ENCODE data around the gene TTF2. TPM values are rescaled to one million over a fixed set of nuclear protein-coding genes. Genes with fewer than 3 reads are reported as not detected.

Gene TTF2
- total RNA-seq, 1 donor from 2014 or later: 16.1 TPM

GRCh38 chr1:117045644-117046043 is 14.5 kb upstream of the TTF2 start:
- DNase-seq (ENCODE audit: low spot score): no peak

GRCh38 chr1:117046781-117047180 is 13.3 kb upstream of the TTF2 start:
- DNase-seq (ENCODE audit: low spot score): no peak

DNA sequence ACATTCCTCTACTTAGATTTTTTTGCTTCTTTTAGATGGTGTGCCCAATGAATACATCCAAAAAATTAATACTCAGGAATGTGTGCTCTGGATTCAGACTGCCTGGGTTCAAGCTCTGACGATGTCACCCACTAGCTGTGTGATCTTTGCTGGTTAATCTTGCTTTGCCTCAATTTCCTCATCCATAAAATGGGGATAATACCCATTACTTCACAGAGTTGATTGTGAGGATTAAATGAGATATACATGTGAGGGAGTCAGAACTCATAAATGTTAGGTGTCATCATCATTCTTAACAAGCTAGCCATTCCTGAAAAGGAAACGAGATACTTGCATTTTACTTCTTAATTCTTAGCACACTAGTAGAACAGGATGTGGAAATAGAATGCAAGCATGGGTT is 12.9 kb upstream of the TTF2 start:
- no peak for DNase-seq (ENCODE audit: low spot score)

- DNase-seq (ENCODE audit: low spot score): no peak
These were observed 10.3 kb upstream of the TTF2 start for GRCh38 chr1:117049857-117050256.

DNA sequence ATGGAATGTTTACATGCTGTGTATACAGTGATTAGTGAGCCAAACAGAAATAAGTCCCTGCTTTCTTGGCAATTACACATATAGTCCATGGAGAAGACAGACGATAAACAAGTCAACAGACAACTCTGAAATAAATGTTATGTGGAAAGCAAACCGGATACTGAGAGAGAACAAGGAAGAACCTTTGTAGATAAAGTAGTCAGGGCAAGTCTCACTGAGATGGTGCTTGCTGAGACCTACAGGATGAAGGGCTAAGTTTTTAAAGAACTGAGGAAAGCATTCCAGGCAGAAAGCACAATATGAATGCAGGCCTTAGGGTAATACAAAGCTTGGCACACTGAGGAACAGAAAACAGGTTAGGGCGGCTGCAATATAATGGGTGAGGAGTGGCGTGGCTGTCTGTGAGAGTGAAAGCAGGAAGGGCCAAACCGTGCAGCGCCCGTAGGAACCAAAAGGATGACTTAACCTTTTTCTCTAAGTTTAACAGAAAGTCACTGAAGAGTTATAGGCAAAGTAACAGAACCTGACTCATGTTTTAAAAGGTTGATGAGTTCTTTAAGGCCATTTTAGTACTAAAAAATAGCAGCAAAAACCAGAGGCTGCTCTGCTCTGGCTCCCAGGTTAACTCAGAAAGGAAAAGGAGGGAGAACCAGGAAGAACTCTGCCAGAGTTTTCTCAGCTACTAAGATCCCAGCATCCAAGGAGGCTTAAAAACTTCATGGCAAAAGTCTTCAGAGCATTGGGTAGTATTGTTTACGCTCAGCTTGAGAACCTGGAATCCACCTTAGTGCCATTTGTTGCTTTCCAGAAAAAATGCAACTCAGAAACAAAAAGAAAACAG is 8.7 kb upstream of the TTF2 start:
- DNase-seq (ENCODE audit: low spot score): peak; percentile 66

GRCh38 chr1:117054068-117054467 is 6.1 kb upstream of the TTF2 start:
- no peak for DNase-seq (ENCODE audit: low spot score)

- no peak for DNase-seq (ENCODE audit: low spot score)
These were observed 1.3 kb upstream of the TTF2 start for GRCh38 chr1:117058810-117059209.

DNA sequence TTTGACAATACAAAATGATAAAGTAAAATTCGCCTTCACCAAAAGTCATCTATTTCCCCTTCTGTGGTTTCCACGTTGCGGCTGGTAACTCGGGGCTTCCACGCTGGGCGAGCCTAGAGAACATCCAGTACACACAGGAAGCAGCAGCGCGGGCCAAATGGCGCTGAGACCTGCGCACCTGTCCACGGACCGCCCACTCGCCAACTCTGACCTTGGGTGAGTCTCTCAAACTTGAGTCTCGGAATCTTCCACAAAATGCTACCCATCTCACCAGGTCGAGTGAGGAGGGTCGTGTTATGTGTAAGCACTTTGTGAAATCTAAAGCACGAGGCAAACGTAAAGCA is 820 bp upstream of the TTF2 start:
- DNase-seq (ENCODE audit: low spot score): peak; percentile 32

DNA sequence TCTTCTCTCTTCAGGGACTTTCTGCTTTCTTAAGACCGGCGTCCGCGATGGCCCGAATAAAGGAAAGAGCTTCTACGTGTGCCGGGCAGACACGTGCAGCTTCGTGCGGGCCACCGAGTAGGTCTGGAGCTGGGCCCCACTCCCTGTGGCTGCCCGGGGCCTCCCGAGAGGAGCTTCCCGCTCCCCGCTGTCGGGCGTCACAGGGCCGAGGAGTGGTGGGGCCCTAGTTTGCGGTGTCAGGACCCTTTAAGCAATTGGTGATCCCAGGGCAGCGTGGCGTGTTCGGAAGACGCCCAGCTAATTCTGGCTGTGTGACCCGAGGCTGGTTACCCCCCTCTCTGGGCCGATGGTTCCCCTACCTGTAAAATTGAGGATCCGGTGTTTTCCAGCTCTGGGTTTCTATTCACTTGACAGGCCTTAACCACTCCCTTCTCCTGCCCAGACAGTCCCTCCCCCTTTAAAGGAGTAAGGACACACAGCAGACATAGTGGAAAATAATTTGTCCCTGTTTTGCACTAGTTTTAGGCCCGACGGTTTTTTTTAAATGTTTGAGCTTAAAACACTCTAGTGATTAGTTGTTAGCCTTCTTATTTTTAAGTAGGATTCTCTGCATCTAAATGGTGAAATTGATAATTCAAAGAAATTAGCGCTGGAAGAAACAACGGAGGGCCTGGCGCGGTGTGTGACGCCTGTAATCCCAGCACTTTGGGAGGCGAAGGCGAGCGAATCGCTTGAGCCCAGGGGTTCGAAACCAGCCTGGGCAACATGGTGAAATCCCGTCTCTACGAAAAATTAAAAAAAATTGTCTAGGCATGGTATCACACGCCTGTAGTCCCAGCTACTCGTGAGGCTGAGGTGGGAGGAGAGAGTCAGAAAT is 553 bp downstream of the TTF2 start:
- DNase-seq (ENCODE audit: low spot score): peak; percentile 70

DNA sequence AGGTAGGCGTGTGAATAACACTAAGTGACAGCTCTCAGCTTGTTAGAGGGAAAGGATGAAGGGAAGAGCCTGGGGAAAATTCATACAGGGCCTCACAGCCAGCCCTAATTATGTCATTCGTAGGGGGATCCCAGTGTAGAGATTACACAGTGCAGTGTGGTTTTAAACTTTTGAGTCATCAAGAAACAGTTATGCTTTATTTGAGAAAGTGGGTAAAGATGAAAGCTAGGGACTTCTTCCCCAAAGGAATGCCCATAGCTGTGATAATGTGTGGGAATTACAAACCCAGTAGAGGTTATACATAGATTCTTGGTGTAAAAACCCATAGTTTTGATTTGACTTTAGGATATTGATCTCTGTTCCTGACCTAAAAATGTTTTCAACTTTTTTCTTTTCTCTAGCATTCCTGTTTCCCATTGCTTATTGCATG is 1.9 kb downstream of the TTF2 start:
- peak; percentile 67 for DNase-seq (ENCODE audit: low spot score)

DNA sequence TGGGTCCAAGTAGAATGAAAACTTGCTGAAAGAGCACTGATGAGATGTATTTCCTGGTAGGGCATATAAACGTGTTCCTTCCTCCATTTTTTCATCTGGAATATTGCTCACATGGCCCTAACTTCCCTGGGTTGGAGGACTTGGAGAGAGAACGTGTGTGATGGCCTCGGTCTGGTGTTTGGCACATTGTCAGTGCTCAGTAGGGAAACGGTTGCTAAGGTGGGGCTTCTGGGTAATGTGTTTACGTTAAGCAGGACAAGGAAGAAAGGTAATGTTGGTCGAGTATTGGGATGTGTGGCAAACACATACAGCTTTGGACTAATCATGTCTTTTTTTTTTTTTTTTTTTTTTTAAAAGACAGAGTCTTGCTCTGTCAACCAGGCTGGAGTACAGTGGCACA is 6.2 kb downstream of the TTF2 start:
- no peak for DNase-seq (ENCODE audit: low spot score)

DNA sequence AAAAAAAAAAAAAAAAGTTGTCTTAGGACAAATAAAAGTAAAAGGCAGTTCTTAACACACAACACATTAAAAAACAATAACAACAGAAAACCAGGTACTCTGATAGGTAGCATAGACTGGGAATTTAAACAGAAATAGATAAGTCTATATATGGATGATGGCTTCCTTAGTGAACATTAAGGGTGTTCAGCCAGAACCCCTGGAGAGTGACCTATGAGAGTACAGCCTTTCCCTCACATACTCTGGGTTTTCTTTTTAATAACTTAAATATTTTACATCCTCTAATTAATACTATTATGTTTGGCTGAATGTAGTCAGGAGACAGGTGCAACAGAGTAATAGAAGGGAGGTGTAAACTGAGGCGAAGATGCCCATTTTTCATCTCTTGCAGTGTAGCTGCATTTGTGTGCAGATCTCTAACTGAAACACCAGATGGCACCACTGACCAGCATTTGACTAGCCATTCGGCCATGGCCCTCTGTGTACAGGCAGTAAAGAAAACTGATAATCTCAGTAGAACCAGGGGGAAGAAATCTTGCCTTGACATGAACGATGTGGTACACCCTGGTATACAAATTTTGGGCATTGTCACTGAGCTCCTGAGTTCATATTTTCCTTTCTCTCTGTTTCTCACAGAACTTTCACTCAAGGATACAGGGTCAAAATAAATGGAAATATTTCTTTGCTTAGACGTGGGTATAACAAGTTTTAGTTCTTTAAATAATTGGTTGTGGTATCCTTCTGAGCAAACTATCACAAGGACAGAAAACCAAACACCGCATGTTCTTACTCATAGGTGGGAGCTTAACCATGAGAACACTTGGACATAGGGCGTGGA is 7.6 kb downstream of the TTF2 start:
- DNase-seq (ENCODE audit: low spot score): peak; percentile 58

DNA sequence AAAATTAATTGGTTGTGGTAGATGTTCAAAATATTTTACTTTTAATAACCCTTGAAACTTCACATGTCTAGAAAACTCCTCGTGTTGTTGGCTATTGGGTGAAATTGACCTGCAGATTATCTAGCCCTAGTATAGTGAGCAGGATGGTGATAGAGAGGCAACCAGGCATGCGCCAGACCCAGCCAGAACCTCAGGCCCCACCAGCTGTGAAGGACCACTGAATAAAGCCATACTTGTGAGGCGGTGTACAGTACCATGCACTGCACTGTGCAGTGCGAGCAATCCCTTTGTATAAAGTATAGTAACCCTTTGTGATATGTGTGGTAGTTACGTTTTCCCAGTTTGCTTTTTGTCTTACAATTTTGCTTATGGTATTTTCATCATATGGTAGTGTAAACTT is 8.5 kb downstream of the TTF2 start:
- no peak for DNase-seq (ENCODE audit: low spot score)

GRCh38 chr1:117069220-117069844 is 9.2 kb downstream of the TTF2 start:
- DNase-seq (ENCODE audit: low spot score): no peak

GRCh38 chr1:117070124-117070523 is 10.0 kb downstream of the TTF2 start:
- no peak for DNase-seq (ENCODE audit: low spot score)

DNA sequence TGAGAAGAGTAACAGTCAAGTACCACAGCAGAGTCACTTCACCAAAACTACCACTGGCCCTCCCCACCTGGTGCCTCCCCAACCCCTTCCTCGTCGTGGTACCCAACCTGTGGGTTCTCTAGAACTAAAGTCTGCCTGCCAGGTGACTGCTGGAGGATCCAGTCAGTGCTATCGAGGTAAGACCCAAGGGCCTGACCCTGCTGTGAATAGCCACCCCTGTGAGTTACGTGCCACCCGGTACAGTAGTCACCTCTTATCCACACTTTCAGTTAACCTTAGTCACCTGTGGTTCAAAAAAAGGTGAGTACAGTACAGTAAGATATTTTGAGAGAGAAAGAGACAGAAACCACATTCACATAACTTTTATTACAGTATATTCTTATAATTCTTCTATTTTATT is 16.5 kb downstream of the TTF2 start:
- no peak for DNase-seq (ENCODE audit: low spot score)

- DNase-seq (ENCODE audit: low spot score): no peak
These were observed 17.1 kb downstream of the TTF2 start for GRCh38 chr1:117077267-117077666.

GRCh38 chr1:117079737-117080136 is 19.6 kb downstream of the TTF2 start:
- DNase-seq (ENCODE audit: low spot score): no peak

- DNase-seq (ENCODE audit: low spot score): no peak
These were observed 24.1 kb downstream of the TTF2 start for GRCh38 chr1:117084231-117084630.

DNA sequence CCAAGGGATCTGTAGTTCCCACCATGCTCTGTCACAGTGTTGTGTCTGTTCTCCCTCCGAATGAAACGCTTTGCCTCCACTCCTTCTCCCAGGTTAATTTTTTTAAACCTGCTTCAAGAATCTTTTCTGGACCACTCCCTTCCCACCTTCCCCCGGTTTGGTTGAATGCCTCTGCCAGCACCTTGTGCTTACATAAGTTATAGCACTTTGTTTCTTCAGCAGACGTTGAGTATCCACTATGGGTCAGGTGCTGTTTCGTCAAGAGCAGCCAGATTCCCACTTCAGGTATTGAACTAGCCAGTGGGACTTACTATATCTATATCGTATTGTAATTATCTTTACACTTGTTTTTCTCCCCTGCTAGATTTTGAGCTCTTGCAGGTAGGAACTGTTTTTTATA is 27.6 kb downstream of the TTF2 start:
- no peak for DNase-seq (ENCODE audit: low spot score)

- DNase-seq (ENCODE audit: low spot score): no peak
These were observed 29.9 kb downstream of the TTF2 start for GRCh38 chr1:117089996-117090395.
